IMR-90 (cell line): ENCODE results near the gene TECTA. TPM values are rescaled to one million over a fixed set of nuclear protein-coding genes. Genes with fewer than 3 reads are reported as not detected.

Experiments
- ATAC-seq: fragments of 200-7000 bp; cut with Tn5 transposase; 2 replicates; pipeline ENCODE4 v1.9.1; 2020; ENCODE audit warnings: low read depth, mild to moderate bottlenecking, moderate library complexity
- BruUV-seq: library from RNA; stranded (reverse); fragments of 400-500 nt; replicated peaks from 2 replicates; lab custom pipeline; 2021; lab: Mats Ljungman, UMichigan
- CTCF ChIA-PET: fragments of 300-600 bp; formaldehyde crosslinking; extraction: SDS; loops from one replicate; lab custom pipeline; 2021; ENCODE audit warnings: antibody characterized with exemption; lab: Yijun Ruan, JAX
- POLR2A ChIA-PET: fragments of 300-600 bp; sonication (Branson Sonifier 250); formaldehyde crosslinking; loops from one replicate; lab custom pipeline; 2022; ENCODE audit warnings: antibody characterized with exemption; ENCODE audit not compliant: unreplicated experiment; lab: Charles Lee
- DNase-seq: peaks from one replicate; pipeline ENCODE4 v3.0.0; 2013
- H2AFZ ChIP-seq: replicated peaks from 2 replicates; pipeline ENCODE3; 2013; ENCODE audit warnings: low read length, mild to moderate bottlenecking; ENCODE audit not compliant: poor library complexity
- H2AK5ac ChIP-seq: 2 replicates; pipeline ENCODE4 v1.6.1; 2013; ENCODE audit warnings: low read depth, low read length, inconsistent platforms
- H2AK9ac ChIP-seq: replicated peaks from 2 replicates; pipeline ENCODE3; 2013; ENCODE audit warnings: mild to moderate bottlenecking, low read depth, low read length, moderate library complexity; ENCODE audit not compliant: poor library complexity
- H2BK120ac ChIP-seq: 2 replicates; pipeline ENCODE4 v1.6.1; 2013; ENCODE audit warnings: low read depth, low read length, inconsistent platforms
- H2BK15ac ChIP-seq: 3 replicates; pipeline ENCODE4 v1.6.1; 2013; ENCODE audit warnings: low read depth, low read length, inconsistent platforms
- H2BK20ac ChIP-seq: 2 replicates; pipeline ENCODE4 v1.6.1; 2013; ENCODE audit warnings: low read depth, mild to moderate bottlenecking, inconsistent platforms, low read length, moderate library complexity
- H2BK5ac ChIP-seq: 2 replicates; pipeline ENCODE4 v1.6.1; 2013; ENCODE audit warnings: mild to moderate bottlenecking, low read depth, low read length, inconsistent platforms; ENCODE audit not compliant: poor library complexity, severe bottlenecking
- H3K14ac ChIP-seq: replicated peaks from 2 replicates; pipeline ENCODE4 v1.6.1; 2013; ENCODE audit warnings: low read depth, low read length, inconsistent platforms
- H3K18ac ChIP-seq: 2 replicates; pipeline ENCODE4 v1.6.1; 2013; ENCODE audit warnings: low read depth, low read length, control low read depth
- H3K23ac ChIP-seq: 2 replicates; pipeline ENCODE4 v1.6.1; 2013; ENCODE audit warnings: low read depth, low read length, inconsistent platforms
- H3K27ac ChIP-seq: 2 replicates; pipeline ENCODE4 v1.5.1; 2013; ENCODE audit warnings: mild to moderate bottlenecking, control low read depth, low read length; ENCODE audit not compliant: insufficient read depth
- H3K27me3 ChIP-seq: 2 replicates; pipeline ENCODE4 v1.6.1; 2013; ENCODE audit warnings: low read length; ENCODE audit not compliant: control insufficient read depth, insufficient read depth
- H3K36me3 ChIP-seq: 2 replicates; pipeline ENCODE4 v1.6.1; 2013; ENCODE audit warnings: low read length, mixed read lengths; ENCODE audit not compliant: control insufficient read depth, insufficient read depth
- H3K4ac ChIP-seq: 2 replicates; pipeline ENCODE4 v1.6.1; 2013; ENCODE audit warnings: low read depth, low read length, inconsistent platforms
- H3K4me1 ChIP-seq: 2 replicates; pipeline ENCODE4 v1.6.1; 2013; ENCODE audit warnings: low read length, mixed read lengths; ENCODE audit not compliant: control insufficient read depth, insufficient read depth
- H3K4me2 ChIP-seq: 2 replicates; pipeline ENCODE4 v1.6.1; 2013; ENCODE audit warnings: low read depth, mild to moderate bottlenecking, control low read depth, low read length, moderate library complexity
- H3K4me3 ChIP-seq: 2 replicates; pipeline ENCODE4 v1.5.1; 2013; ENCODE audit warnings: low read depth, mild to moderate bottlenecking, control low read depth, low read length, moderate library complexity; ENCODE audit not compliant: insufficient read depth
- H3K56ac ChIP-seq: 2 replicates; pipeline ENCODE4 v1.6.1; 2013; ENCODE audit warnings: low read length, inconsistent platforms; ENCODE audit not compliant: insufficient read depth; ENCODE audit errors: extremely low read depth
- H3K79me1 ChIP-seq, 2 experiments: 2 replicates each; pipeline ENCODE4 v1.6.1; 2013; ENCODE audit warnings: low read length in 2 of 2, inconsistent platforms in 1 of 2, low read depth in 1 of 2
- H3K9ac ChIP-seq: 2 replicates; pipeline ENCODE4 v1.6.1; 2013; ENCODE audit warnings: low read depth, low read length, control low read depth
- H3K9me1 ChIP-seq: 2 replicates; pipeline ENCODE4 v1.6.1; 2013; ENCODE audit warnings: low read length, inconsistent platforms; ENCODE audit not compliant: insufficient read depth
- H3K9me3 ChIP-seq: 2 replicates; pipeline ENCODE4 v1.6.1; 2013; ENCODE audit warnings: low read length; ENCODE audit not compliant: control insufficient read depth, insufficient read depth
- H4K20me1 ChIP-seq: 2 replicates; pipeline ENCODE4 v1.6.1; 2013; ENCODE audit warnings: low read length, inconsistent platforms; ENCODE audit not compliant: insufficient read depth
- H4K5ac ChIP-seq: 2 replicates; pipeline ENCODE4 v1.6.1; 2013; ENCODE audit warnings: mild to moderate bottlenecking, low read depth, low read length, control low read depth
- H4K8ac ChIP-seq, 2 experiments: 2 replicates each; pipeline ENCODE4 v1.6.1; 2013; ENCODE audit warnings: low read depth in 2 of 2, low read length in 2 of 2, control low read depth in 1 of 2, inconsistent platforms in 1 of 2
- H4K91ac ChIP-seq: 2 replicates; pipeline ENCODE4 v1.6.1; 2013; ENCODE audit warnings: low read depth, low read length, inconsistent platforms; ENCODE audit not compliant: insufficient read depth
- CEBPB ChIP-seq: IDR thresholded peaks from 2 replicates; pipeline ENCODE4 v1.6.1; 2012; ENCODE audit warnings: low read depth, low read length, improper control_type of control experiment
- CHD1 ChIP-seq: IDR thresholded peaks from 2 replicates; pipeline ENCODE4 v1.6.1; 2012; ENCODE audit warnings: low read depth, low read length, improper control_type of control experiment
- FOS ChIP-seq: fragments of 150-350 bp; IDR thresholded peaks from 2 replicates; pipeline ENCODE4 v1.6.1; 2016; ENCODE audit warnings: low read depth, low read length
- MAFK ChIP-seq: IDR thresholded peaks from 2 replicates; pipeline ENCODE4 v1.6.1; 2012; ENCODE audit warnings: low read depth, low read length, improper control_type of control experiment
- MAZ ChIP-seq: IDR thresholded peaks from 2 replicates; pipeline ENCODE4 v1.6.1; 2012; ENCODE audit warnings: low read depth, mild to moderate bottlenecking, low read length, improper control_type of control experiment, moderate library complexity, borderline replicate concordance
- MXI1 ChIP-seq: IDR thresholded peaks from 2 replicates; pipeline ENCODE4 v1.6.1; 2012; ENCODE audit warnings: low read depth, mild to moderate bottlenecking, low read length, moderate library complexity, borderline replicate concordance
- NFE2L2 ChIP-seq: fragments of 150-350 bp; IDR thresholded peaks from 2 replicates; pipeline ENCODE4 v1.6.1; 2016; ENCODE audit warnings: low read depth, mild to moderate bottlenecking, low read length
- POLR2A ChIP-seq: IDR thresholded peaks from 2 replicates; pipeline ENCODE4 v1.6.1; 2012; ENCODE audit warnings: mild to moderate bottlenecking, low read depth, low read length
- RAD21 ChIP-seq: IDR thresholded peaks from 2 replicates; pipeline ENCODE4 v1.6.1; 2012; ENCODE audit warnings: low read length, improper control_type of control experiment
- RCOR1 ChIP-seq: IDR thresholded peaks from 2 replicates; pipeline ENCODE4 v1.6.1; 2012; ENCODE audit warnings: mild to moderate bottlenecking, low read length, improper control_type of control experiment; ENCODE audit not compliant: insufficient replicate concordance
- RFX5 ChIP-seq: IDR thresholded peaks from 2 replicates; pipeline ENCODE4 v1.8.0; 2012; ENCODE audit warnings: low read depth, mild to moderate bottlenecking, low read length, moderate library complexity
- SMC3 ChIP-seq: fragments of 150-350 bp; IDR thresholded peaks from 2 replicates; pipeline ENCODE4 v1.6.1; 2016; ENCODE audit warnings: low read depth, mild to moderate bottlenecking, antibody characterized with exemption, low read length, moderate library complexity
- WGBS, 2 experiments: methylation state at CpG; one replicate each; pipeline versions ENCODE4 v1.1.5 to v1.1.7; 2013; ENCODE audit warnings: missing lambda C conversion rate in 2 of 2; ENCODE audit not compliant: insufficient read length in 1 of 2; ENCODE audit errors: extremely low coverage in 2 of 2; 5-methylcytosine and 5-hydroxymethylcytosine counted together
- dilution Hi-C: fragments of 300-500 bp; cut with HindIII; formaldehyde crosslinking; loops from one replicate; pipeline ENCODE4 v1.14.3; 2018; ENCODE audit warnings: low sequenced_read_pairs; ENCODE audit not compliant: unreplicated experiment
- in situ Hi-C: fragments of 300-500 bp; cut with MboI; formaldehyde crosslinking; loops from 3 replicates; pipeline ENCODE4 v1.14.3; 2019; ENCODE audit warnings: low sequenced_read_pairs, inconsistent platforms, mixed read lengths
- intact Hi-C: fragments of 100-400 bp; cut with micrococcal nuclease; formaldehyde crosslinking; loops from 2 replicates; pipeline ENCODE4 v1.10.0; 2022
- polyA plus RNA-seq, 3 experiments: library from polyadenylated mRNA; depleted of rRNA; stranded (reverse); fragments of >200 nt; gene quantifications; 2 replicates each; pipeline ENCODE4 v1.2.3, GENCODE V29; 2012; ENCODE audit warnings: low replicate concordance in 1 of 3
- total RNA-seq: library from RNA; depleted of rRNA; stranded (reverse); fragments of >200 nt; gene quantifications from 2 replicates; pipeline ENCODE4 v1.2.3, GENCODE V29; 2012
- TF ChIP-seq, protein P1 (sequence below): fragments of 150-350 bp; IDR thresholded peaks from 2 replicates; pipeline ENCODE4 v1.6.1; 2016; ENCODE audit warnings: low read depth, mild to moderate bottlenecking, low read length, moderate library complexity, borderline replicate concordance
- TF ChIP-seq, protein P2 (sequence below): fragments of 150-350 bp; IDR thresholded peaks from 2 replicates; pipeline ENCODE4 v1.6.1; 2017; ENCODE audit warnings: mild to moderate bottlenecking, antibody characterized with exemption, low read length, low read depth
- TF ChIP-seq, protein P3 (sequence below): conservative IDR thresholded peaks from 2 replicates; pipeline ENCODE4 v1.5.1; 2012; ENCODE audit warnings: mild to moderate bottlenecking, low read depth, low read length, improper control_type of control experiment

The TECTA gene
- total and polyA plus RNA-seq, 2 of the 4 experiments (the other 2 are of a cell fraction) = 0.17 to 0.18 TPM

DNA sequence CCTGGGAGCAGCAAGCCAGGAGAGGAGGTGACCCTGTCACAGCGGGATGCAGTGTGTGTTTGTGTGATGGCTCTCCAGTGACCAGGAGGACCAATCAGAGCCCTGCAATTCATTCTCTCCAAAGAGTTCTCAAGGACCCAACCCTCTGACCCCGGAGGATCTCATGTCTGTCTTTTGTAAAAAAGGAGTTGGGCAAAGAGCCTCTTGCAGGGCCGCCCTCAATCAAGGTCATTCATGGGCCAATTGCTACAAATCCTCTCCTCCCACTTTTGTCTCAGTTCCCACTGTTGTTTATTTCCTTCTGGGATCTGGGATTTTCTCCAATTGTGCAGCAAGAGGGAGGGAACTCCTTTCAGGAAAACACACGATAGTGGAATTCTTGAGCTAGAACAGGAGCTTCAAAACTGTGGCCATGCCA lies 4.0 kb downstream of the TECTA start:
- intact Hi-C loops (loop anchor here (5.0 kb wide), 1 partner anchor 78 kb away; no protein-coding TSS in a partner anchor), in situ Hi-C loops (no loop called here), dilution Hi-C loops (no loop called here)
- Histone ChIP-seq H3K14ac (no peak overlapping the region), H2BK5ac (no peak overlapping the region), H4K91ac (no peak overlapping the region), H3K23ac (no peak overlapping the region), H3K4me1 (peaks cover 4% of the 10 kb centered on the region), H3K9ac (no peak overlapping the region), H4K20me1 (no peaks in the 10 kb centered on the region), H3K27ac (no peak overlapping the region), H3K56ac (no peak overlapping the region), H4K5ac (no peak overlapping the region), H3K4me2 (no peak overlapping the region), H3K79me1 (no peaks in the 10 kb centered on the region), H3K4me3 (no peak overlapping the region), H4K8ac (no peak overlapping the region), H3K36me3 (no peaks in the 10 kb centered on the region), H2BK120ac (no peak overlapping the region), H2AFZ (no peak overlapping the region), H3K4ac (no peak overlapping the region), H3K27me3 (peaks cover 52% of the 10 kb centered on the region), H3K9me1 (no peaks in the 10 kb centered on the region; the same call in 1 of the 2 replicates), H3K9me3 (no peaks in the 10 kb centered on the region), H2AK5ac (no peak overlapping the region), H3K18ac (no peak overlapping the region), H2BK20ac (no peak overlapping the region), H2AK9ac (no peak overlapping the region), H2BK15ac (no peak overlapping the region)
- ChIA-PET CTCF (no interaction called here), POLR2A (no interaction called here)
- DNase-seq = peak; percentile 13
- no TSS peak for BruUV-seq
- no CpG with 5 or more reads among the region's 4 CpGs for WGBS, 2 experiments
- peak; percentile 48 for ATAC-seq
- TF ChIP-seq, protein P1, sequence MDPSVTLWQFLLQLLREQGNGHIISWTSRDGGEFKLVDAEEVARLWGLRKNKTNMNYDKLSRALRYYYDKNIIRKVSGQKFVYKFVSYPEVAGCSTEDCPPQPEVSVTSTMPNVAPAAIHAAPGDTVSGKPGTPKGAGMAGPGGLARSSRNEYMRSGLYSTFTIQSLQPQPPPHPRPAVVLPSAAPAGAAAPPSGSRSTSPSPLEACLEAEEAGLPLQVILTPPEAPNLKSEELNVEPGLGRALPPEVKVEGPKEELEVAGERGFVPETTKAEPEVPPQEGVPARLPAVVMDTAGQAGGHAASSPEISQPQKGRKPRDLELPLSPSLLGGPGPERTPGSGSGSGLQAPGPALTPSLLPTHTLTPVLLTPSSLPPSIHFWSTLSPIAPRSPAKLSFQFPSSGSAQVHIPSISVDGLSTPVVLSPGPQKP = no peak
- no peak for TF ChIP-seq RAD21
- no peak for TF ChIP-seq SMC3
- TF ChIP-seq NFE2L2 = no peak
- no peak for TF ChIP-seq MXI1
- no peak for TF ChIP-seq RFX5
- no peak for TF ChIP-seq FOS
- no peak for TF ChIP-seq RCOR1
- TF ChIP-seq CHD1 = no peak
- TF ChIP-seq MAFK = no peak
- no peak for TF ChIP-seq CEBPB
- TF ChIP-seq POLR2A = no peak
- TF ChIP-seq MAZ = no peak
- TF ChIP-seq, protein P2, sequence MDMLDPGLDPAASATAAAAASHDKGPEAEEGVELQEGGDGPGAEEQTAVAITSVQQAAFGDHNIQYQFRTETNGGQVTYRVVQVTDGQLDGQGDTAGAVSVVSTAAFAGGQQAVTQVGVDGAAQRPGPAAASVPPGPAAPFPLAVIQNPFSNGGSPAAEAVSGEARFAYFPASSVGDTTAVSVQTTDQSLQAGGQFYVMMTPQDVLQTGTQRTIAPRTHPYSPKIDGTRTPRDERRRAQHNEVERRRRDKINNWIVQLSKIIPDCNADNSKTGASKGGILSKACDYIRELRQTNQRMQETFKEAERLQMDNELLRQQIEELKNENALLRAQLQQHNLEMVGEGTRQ = no peak
- TF ChIP-seq, protein P3, sequence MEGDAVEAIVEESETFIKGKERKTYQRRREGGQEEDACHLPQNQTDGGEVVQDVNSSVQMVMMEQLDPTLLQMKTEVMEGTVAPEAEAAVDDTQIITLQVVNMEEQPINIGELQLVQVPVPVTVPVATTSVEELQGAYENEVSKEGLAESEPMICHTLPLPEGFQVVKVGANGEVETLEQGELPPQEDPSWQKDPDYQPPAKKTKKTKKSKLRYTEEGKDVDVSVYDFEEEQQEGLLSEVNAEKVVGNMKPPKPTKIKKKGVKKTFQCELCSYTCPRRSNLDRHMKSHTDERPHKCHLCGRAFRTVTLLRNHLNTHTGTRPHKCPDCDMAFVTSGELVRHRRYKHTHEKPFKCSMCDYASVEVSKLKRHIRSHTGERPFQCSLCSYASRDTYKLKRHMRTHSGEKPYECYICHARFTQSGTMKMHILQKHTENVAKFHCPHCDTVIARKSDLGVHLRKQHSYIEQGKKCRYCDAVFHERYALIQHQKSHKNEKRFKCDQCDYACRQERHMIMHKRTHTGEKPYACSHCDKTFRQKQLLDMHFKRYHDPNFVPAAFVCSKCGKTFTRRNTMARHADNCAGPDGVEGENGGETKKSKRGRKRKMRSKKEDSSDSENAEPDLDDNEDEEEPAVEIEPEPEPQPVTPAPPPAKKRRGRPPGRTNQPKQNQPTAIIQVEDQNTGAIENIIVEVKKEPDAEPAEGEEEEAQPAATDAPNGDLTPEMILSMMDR = no peak
